Measurements from ENCODE around the gene TIPARP. TPM values are rescaled to one million over a fixed set of nuclear protein-coding genes. Genes with fewer than 3 reads are reported as not detected.

TIPARP gene
- total RNA-seq, 2 experiments from 2014 or later, result 10.0 to 13.4 TPM

GRCh38 chr3:156742401-156742800 is 68.0 kb downstream of the TIPARP start:
- DNase-seq (ENCODE audit: low spot score), result no peak
- intact Hi-C loops (cut with micrococcal nuclease; ENCODE audit: unreplicated experiment), result no loop called here
- no TSS peak for BruUV-seq (replicated peaks)

DNA sequence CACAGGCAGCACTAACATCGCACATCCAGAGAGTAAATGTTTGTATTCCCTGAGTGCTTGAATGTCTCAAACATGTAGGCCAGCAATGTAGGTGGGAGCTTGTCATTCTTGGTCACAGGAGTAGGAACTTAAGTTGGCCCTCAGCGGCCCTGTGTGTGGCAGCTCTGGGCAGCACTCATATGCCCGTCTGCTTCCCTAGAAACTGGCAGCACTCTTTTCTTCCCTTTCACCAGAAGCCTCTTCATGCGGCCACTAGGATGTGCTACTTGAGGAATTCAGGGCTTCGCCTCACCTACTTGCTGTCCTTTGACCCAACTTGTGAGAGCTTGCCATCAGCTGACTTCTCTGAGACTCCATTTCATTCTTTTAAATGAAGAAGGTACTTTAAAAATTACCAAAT is 69.5 kb downstream of the TIPARP start:
- Histone ChIP-seq H3K27ac (ENCODE audit: low read depth, low read length, poor library complexity, severe bottlenecking) (no peak overlapping the region), H3K9me3 (ENCODE audit: low read length) (0 out of 2 replicates have a peak, but pooled peaks cover 6% of the 10 kb centered on the region), H3K4me3 (ENCODE audit: low read depth, low read length, poor library complexity, severe bottlenecking) (no peak overlapping the region), H3K9me2 (ENCODE audit: insufficient read depth, low read length) (no peaks in the 10 kb centered on the region), H3K79me2 (ENCODE audit: insufficient read depth, low read depth, low read length) (no peaks in the 10 kb centered on the region), H3K4me2 (ENCODE audit: low read length) (no peak overlapping the region), H3K36me3 (ENCODE audit: insufficient read depth, low read length) (no peaks in the 10 kb centered on the region), H2AFZ (ENCODE audit: low read length) (no peak overlapping the region), H4K20me1 (ENCODE audit: insufficient read depth, low read length) (no peaks in the 10 kb centered on the region), H3K4me1 (ENCODE audit: insufficient read depth, low read length, poor library complexity, severe bottlenecking) (no peaks in the 10 kb centered on the region)
- DNase-seq (ENCODE audit: low spot score), result no peak
- intact Hi-C loops (cut with micrococcal nuclease; ENCODE audit: unreplicated experiment), result no loop called here
- BruUV-seq (replicated peaks), result no TSS peak
- ChIA-PET CTCF (ENCODE audit: unreplicated experiment) (no interaction called here), POLR2A (no interaction called here)
- no peak for TF ChIP-seq CTCF (conservative IDR thresholded peaks at IDR 0.05; ENCODE audit: low read length)
- no peak for TF ChIP-seq EZH2phosphoT487 (IDR thresholded peaks at IDR 0.05; ENCODE audit: borderline replicate concordance, low read depth, low read length)

More at GRCh38 chr3:156742401-156742800, 68.0 kb downstream of the TIPARP start:
- H3K4me3 ChIP-seq (ENCODE audit: low read depth, low read length, poor library complexity, severe bottlenecking), result no peak overlapping the region
- no peak overlapping the region for H3K4me2 ChIP-seq (ENCODE audit: low read length)
- no peaks in the 10 kb centered on the region for H4K20me1 ChIP-seq (ENCODE audit: insufficient read depth, low read length)
- H2AFZ ChIP-seq (ENCODE audit: low read length), result no peak overlapping the region
- CTCF ChIA-PET (ENCODE audit: unreplicated experiment), result interaction anchor here (0.7 kb wide), 1 partner anchor 562 kb away, joined by 4 read pairs; no protein-coding TSS in a partner anchor
- TF ChIP-seq EZH2phosphoT487 (IDR thresholded peaks at IDR 0.05; ENCODE audit: borderline replicate concordance, low read depth, low read length) (no peak), CTCF (conservative IDR thresholded peaks at IDR 0.05; ENCODE audit: low read length) (no peak)
- H3K79me2 ChIP-seq (ENCODE audit: insufficient read depth, low read depth, low read length), result no peaks in the 10 kb centered on the region
- 0 out of 2 replicates have a peak, but pooled peaks cover 6% of the 10 kb centered on the region for H3K9me3 ChIP-seq (ENCODE audit: low read length)
- H3K4me1 ChIP-seq (ENCODE audit: insufficient read depth, low read length, poor library complexity, severe bottlenecking), result no peaks in the 10 kb centered on the region
- no peaks in the 10 kb centered on the region for H3K9me2 ChIP-seq (ENCODE audit: insufficient read depth, low read length)
- no peaks in the 10 kb centered on the region for H3K36me3 ChIP-seq (ENCODE audit: insufficient read depth, low read length)
- no peak overlapping the region for H3K27ac ChIP-seq (ENCODE audit: low read depth, low read length, poor library complexity, severe bottlenecking)
- POLR2A ChIA-PET, result interaction anchor here (1.0 kb wide), 1 partner anchor 52 kb away, joined by 3 read pairs; no protein-coding TSS in a partner anchor

DNA sequence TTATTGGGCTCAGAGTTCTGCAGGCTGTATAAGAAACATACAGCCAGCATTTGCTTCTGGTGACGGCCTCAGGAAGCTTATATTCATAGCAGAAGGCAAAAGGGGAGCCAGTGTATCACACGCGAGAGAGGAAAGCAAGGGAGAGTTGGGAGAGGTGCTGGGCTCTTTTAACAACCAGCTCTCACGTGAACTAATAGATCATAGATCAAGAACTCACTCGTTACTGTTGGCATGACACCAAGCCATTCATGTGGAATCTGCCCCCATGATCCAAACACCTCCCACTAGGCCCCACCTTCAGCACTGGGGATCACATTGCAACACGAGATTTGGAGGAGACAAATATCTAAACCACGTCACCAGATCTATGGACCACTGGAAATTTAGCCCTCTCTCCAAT is 70.2 kb downstream of the TIPARP start:
- Histone ChIP-seq H3K4me1 (ENCODE audit: insufficient read depth, low read length, poor library complexity, severe bottlenecking) (no peaks in the 10 kb centered on the region), H3K36me3 (ENCODE audit: insufficient read depth, low read length) (no peaks in the 10 kb centered on the region), H2AFZ (ENCODE audit: low read length) (no peak overlapping the region), H4K20me1 (ENCODE audit: insufficient read depth, low read length) (no peaks in the 10 kb centered on the region), H3K4me3 (ENCODE audit: low read depth, low read length, poor library complexity, severe bottlenecking) (no peak overlapping the region), H3K4me2 (ENCODE audit: low read length) (no peak overlapping the region), H3K27ac (ENCODE audit: low read depth, low read length, poor library complexity, severe bottlenecking) (no peak overlapping the region), H3K79me2 (ENCODE audit: insufficient read depth, low read depth, low read length) (no peaks in the 10 kb centered on the region), H3K9me2 (ENCODE audit: insufficient read depth, low read length) (no peaks in the 10 kb centered on the region), H3K9me3 (ENCODE audit: low read length) (0 out of 2 replicates have a peak, but pooled peaks cover 6% of the 10 kb centered on the region)
- ChIA-PET POLR2A (no interaction called here), CTCF (ENCODE audit: unreplicated experiment) (no interaction called here)
- TF ChIP-seq EZH2phosphoT487 (IDR thresholded peaks at IDR 0.05; ENCODE audit: borderline replicate concordance, low read depth, low read length), result no peak
- no peak for TF ChIP-seq CTCF (conservative IDR thresholded peaks at IDR 0.05; ENCODE audit: low read length)
- no TSS peak for BruUV-seq (replicated peaks)
- DNase-seq (ENCODE audit: low spot score), result no peak
- intact Hi-C loops (cut with micrococcal nuclease; ENCODE audit: unreplicated experiment), result no loop called here

Measured in OCI-LY7 (cell line).